CD14-positive monocyte (primary cell): Measurements from ENCODE around the gene CABYR. TPM values are rescaled to one million over a fixed set of nuclear protein-coding genes. Genes with fewer than 3 reads are reported as not detected.

ENCODE experiments used
- DNase-seq, 3 donors: peaks; one replicate each; pipeline ENCODE4 v3.0.0-alpha.2; 2011 to 2022
- H2AFZ ChIP-seq: 2 replicates; pipeline ENCODE4 v1.6.0; 2012; ENCODE audit warnings: mild to moderate bottlenecking, low read depth, low read length, inconsistent platforms; ENCODE audit not compliant: insufficient read depth, poor library complexity, severe bottlenecking
- H3K27ac ChIP-seq, 2 donors: 1 replicate in 1 of 2; 2 replicates in 1 of 2; pipeline ENCODE4 v1.5.1; 2012 to 2013; ENCODE audit warnings: low read length in 2 of 2, control low read depth in 1 of 2, inconsistent platforms in 1 of 2, low read depth in 1 of 2, mild to moderate bottlenecking in 1 of 2
- H3K27me3 ChIP-seq, 2 donors: one replicate each; pipeline versions ENCODE4 v1.6.0 to v1.6.1; 2011 to 2013; ENCODE audit warnings: low read length in 2 of 2; ENCODE audit not compliant: control insufficient read depth in 2 of 2, insufficient read depth in 2 of 2
- H3K36me3 ChIP-seq, 2 donors: replicated peaks in 1 of 2; 1 replicate in 1 of 2; 2 replicates in 1 of 2; pipeline versions ENCODE4 v1.5.1 to v1.6.1; 2012 to 2013; ENCODE audit warnings: low read length in 2 of 2, control low read depth in 1 of 2, inconsistent platforms in 1 of 2, mild to moderate bottlenecking in 1 of 2; ENCODE audit not compliant: insufficient read depth in 2 of 2, control insufficient read depth in 1 of 2
- H3K4me1 ChIP-seq, 2 donors: 1 replicate in 1 of 2; 2 replicates in 1 of 2; pipeline versions ENCODE4 v1.5.1 to v1.6.1; 2012 to 2013; ENCODE audit warnings: low read length in 2 of 2, control low read depth in 1 of 2, inconsistent platforms in 1 of 2, mild to moderate bottlenecking in 1 of 2, moderate library complexity in 1 of 2; ENCODE audit not compliant: insufficient read depth in 2 of 2, control insufficient read depth in 1 of 2
- H3K4me2 ChIP-seq: replicated peaks from 2 replicates; pipeline ENCODE3; 2012; ENCODE audit warnings: low read length, moderate library complexity, mild to moderate bottlenecking; ENCODE audit not compliant: poor library complexity, severe bottlenecking; ENCODE audit errors: extremely low read depth
- H3K4me3 ChIP-seq, 3 experiments: fragments of 200-600 bp in 1 of 3; sonication (generic) in 1 of 3; replicated peaks in 1 of 3; 1 replicate in 2 of 3; 2 replicates in 1 of 3; pipeline ENCODE4 v1.5.1; 2011 to 2013; ENCODE audit warnings: low read length in 3 of 3, mild to moderate bottlenecking in 3 of 3, control low read depth in 2 of 3, low read depth in 2 of 3, inconsistent platforms in 1 of 3, moderate library complexity in 1 of 3
- H3K79me2 ChIP-seq: 2 replicates; pipeline ENCODE4 v1.6.0; 2012; ENCODE audit warnings: mild to moderate bottlenecking, control low read depth, inconsistent platforms, low read length, moderate library complexity; ENCODE audit not compliant: insufficient read depth
- H3K9ac ChIP-seq: 2 replicates; pipeline ENCODE4 v1.6.0; 2017; ENCODE audit warnings: low read length, mild to moderate bottlenecking; ENCODE audit not compliant: insufficient read depth, poor library complexity, severe bottlenecking
- H3K9me3 ChIP-seq, 2 donors: replicated peaks in 1 of 2; 1 replicate in 1 of 2; 2 replicates in 1 of 2; pipeline versions ENCODE4 v1.5.1 to v1.6.1; 2012 to 2013; ENCODE audit warnings: low read length in 2 of 2, control low read depth in 1 of 2; ENCODE audit not compliant: control insufficient read depth in 1 of 2, insufficient read depth in 1 of 2
- H4K20me1 ChIP-seq: 2 replicates; pipeline ENCODE4 v1.6.0; 2012; ENCODE audit warnings: mild to moderate bottlenecking, low read length, control low read depth, moderate library complexity; ENCODE audit not compliant: insufficient read depth
- H3K27ac Mint-ChIP-seq, 7 donors: one replicate each; pipeline ENCODE4 v1.8.0; 2020; ENCODE audit warnings: mild to moderate bottlenecking in 7 of 7, mixed read lengths in 7 of 7, moderate library complexity in 6 of 7, inconsistent platforms in 2 of 7
- H3K27me3 Mint-ChIP-seq, 3 donors: one replicate each; pipeline ENCODE4 v1.8.0; 2021 to 2022; ENCODE audit warnings: low read depth in 3 of 3, mild to moderate bottlenecking in 3 of 3, mixed read lengths in 3 of 3, moderate library complexity in 3 of 3, inconsistent platforms in 1 of 3
- H3K36me3 Mint-ChIP-seq, 2 donors: one replicate each; pipeline ENCODE4 v1.8.0; 2020; ENCODE audit warnings: mixed read lengths in 2 of 2, inconsistent platforms in 1 of 2, mild to moderate bottlenecking in 1 of 2
- H3K4me1 Mint-ChIP-seq: one replicate; pipeline ENCODE4 v1.8.0; 2020; ENCODE audit warnings: mild to moderate bottlenecking, mixed read lengths
- H3K4me3 Mint-ChIP-seq, 2 donors: one replicate each; pipeline ENCODE4 v1.8.0; 2020; ENCODE audit warnings: mild to moderate bottlenecking in 2 of 2, mixed read lengths in 2 of 2, moderate library complexity in 1 of 2
- H3K9me3 Mint-ChIP-seq, 7 donors: one replicate each; pipeline ENCODE4 v1.8.0; 2020 to 2022; ENCODE audit warnings: mixed read lengths in 7 of 7, mild to moderate bottlenecking in 6 of 7, moderate library complexity in 6 of 7, inconsistent platforms in 2 of 7
- CTCF ChIP-seq: fragments of 200-600 bp; IDR thresholded peaks from one replicate; pipeline ENCODE4 v1.8.0; 2022; ENCODE audit warnings: antibody characterized with exemption, mild to moderate bottlenecking
- WGBS: methylation state at CpG from one replicate; pipeline ENCODE4 v1.1.5; 2013; ENCODE audit warnings: missing lambda C conversion rate; ENCODE audit not compliant: insufficient coverage; 5-methylcytosine and 5-hydroxymethylcytosine counted together
- intact Hi-C, 2 donors: fragments of 100-400 bp; cut with micrococcal nuclease; formaldehyde crosslinking; loops; one replicate each; pipeline versions ENCODE4 v1.15.0 to v1.15.1; 2023
- polyA plus RNA-seq, 3 donors: library from polyadenylated mRNA; depleted of rRNA in 1 of 3; unstranded in 2 of 3; stranded (reverse) in 1 of 3; fragments of 300-500 nt in 2 of 3; fragments of >200 nt in 1 of 3; fragmentation: Illumina TruSeq in 2 of 3; gene quantifications; 1 replicate in 2 of 3; 2 replicates in 1 of 3; pipeline ENCODE4 v1.2.3, GENCODE V29; 2012 to 2021

CABYR gene
- polyA plus RNA-seq, 3 donors: 0.07 TPM; not detected in 2

- intact Hi-C loops: no loop called here
- no peaks in the 10 kb centered on the region for H3K9me3 ChIP-seq
- peaks cover 0 to 10% of the 10 kb centered on the region in 2 donors for H3K36me3 ChIP-seq
- no peaks in the 10 kb centered on the region for H3K27me3 Mint-ChIP-seq
- peak overlapping the region in 3 of 7 donors; percentile 3 to 8 (median 6) for H3K27ac Mint-ChIP-seq
- no peaks in the 10 kb centered on the region for H3K79me2 ChIP-seq
- H3K4me3 Mint-ChIP-seq: no peak overlapping the region
- no peak overlapping the region for H2AFZ ChIP-seq
- no peaks in the 10 kb centered on the region for H3K9me3 Mint-ChIP-seq
- TF ChIP-seq CTCF: no peak
- no peaks in the 10 kb centered on the region for H3K4me1 ChIP-seq
- peaks cover 17 to 21% of the 10 kb centered on the region in 2 donors for H3K36me3 Mint-ChIP-seq
- H3K27me3 ChIP-seq: no peaks in the 10 kb centered on the region
- no peak overlapping the region for H3K9ac ChIP-seq
- H4K20me1 ChIP-seq: no peaks in the 10 kb centered on the region
- no peak overlapping the region for H3K4me3 ChIP-seq
- H3K27ac ChIP-seq: no peak overlapping the region
- WGBS: 100% methylated on average over 3 of the region's 9 CpGs
- DNase-seq: no peak
- H3K4me2 ChIP-seq: no peak overlapping the region
- peaks cover 3% of the 10 kb centered on the region for H3K4me1 Mint-ChIP-seq
Measured at GRCh38 chr18:24195296-24196053, 56.6 kb downstream of the CABYR start.

GRCh38 chr18:24196764-24197163, 57.9 kb downstream of the CABYR start:
- no peaks in the 10 kb centered on the region for H4K20me1 ChIP-seq

More at GRCh38 chr18:24196764-24197163, 57.9 kb downstream of the CABYR start:
- H3K79me2 ChIP-seq: no peaks in the 10 kb centered on the region
- H3K9me3 ChIP-seq: no peaks in the 10 kb centered on the region
- Mint-ChIP-seq H3K27ac (no peak overlapping the region), H3K4me3 (no peak overlapping the region), H3K4me1 (peaks cover 3% of the 10 kb centered on the region), H3K27me3 (no peaks in the 10 kb centered on the region), H3K36me3 (peaks cover 21 to 27% of the 10 kb centered on the region in 2 donors), H3K9me3 (no peaks in the 10 kb centered on the region)
- intact Hi-C loops: no loop called here
- no peaks in the 10 kb centered on the region for H3K4me1 ChIP-seq
- no peak overlapping the region for H3K4me2 ChIP-seq
- no peak for TF ChIP-seq CTCF
- peaks cover 0 to 10% of the 10 kb centered on the region in 2 donors for H3K36me3 ChIP-seq
- H3K27ac ChIP-seq: no peak overlapping the region
- no peak overlapping the region for H3K4me3 ChIP-seq
- H3K27me3 ChIP-seq: no peaks in the 10 kb centered on the region
- no peak overlapping the region for H2AFZ ChIP-seq
- no peak for DNase-seq
- 100% methylated on average over 1 of the region's 4 CpGs for WGBS
- H3K9ac ChIP-seq: no peak overlapping the region
